Mesendoderm (in vitro differentiated cells): Measurements from ENCODE around the gene PROZ.

Experiments used
- DNase-seq: peaks from one replicate; pipeline ENCODE4 v3.0.0; 2013
- H2AK5ac ChIP-seq: 2 replicates; pipeline ENCODE4 v1.6.1; 2013; ENCODE audit warnings: low read length, inconsistent platforms
- H2BK120ac ChIP-seq: 2 replicates; pipeline ENCODE4 v1.6.1; 2013; ENCODE audit warnings: low read depth, mild to moderate bottlenecking, low read length, moderate library complexity, mixed read lengths
- H2BK15ac ChIP-seq: replicated peaks from 2 replicates; pipeline ENCODE4 v1.6.1; 2013; ENCODE audit warnings: low read depth, mild to moderate bottlenecking, moderate library complexity
- H2BK5ac ChIP-seq: 2 replicates; pipeline ENCODE4 v1.6.1; 2013; ENCODE audit warnings: low read length, inconsistent platforms
- H3K18ac ChIP-seq: 2 replicates; pipeline ENCODE4 v1.6.1; 2013; ENCODE audit warnings: mild to moderate bottlenecking, low read length, mixed read lengths
- H3K23ac ChIP-seq: one replicate; pipeline ENCODE4 v1.6.1; 2013; ENCODE audit warnings: low read length
- H3K27ac ChIP-seq: 2 replicates; pipeline ENCODE4 v1.5.1; 2013; ENCODE audit warnings: low read depth, mild to moderate bottlenecking, inconsistent platforms, low read length, moderate library complexity
- H3K27me3 ChIP-seq: 2 replicates; pipeline ENCODE4 v1.6.1; 2013; ENCODE audit warnings: low read length, control low read depth, mild to moderate bottlenecking, inconsistent platforms; ENCODE audit not compliant: insufficient read depth, poor library complexity
- H3K36me3 ChIP-seq: 2 replicates; pipeline ENCODE4 v1.6.1; 2013; ENCODE audit warnings: low read length, inconsistent platforms; ENCODE audit not compliant: control insufficient read depth, insufficient read depth
- H3K4ac ChIP-seq: one replicate; pipeline ENCODE4 v1.6.1; 2013; ENCODE audit warnings: low read depth, mild to moderate bottlenecking, low read length, moderate library complexity
- H3K4me1 ChIP-seq: 2 replicates; pipeline ENCODE4 v1.6.1; 2013; ENCODE audit warnings: low read depth, low read length, inconsistent platforms; ENCODE audit not compliant: control insufficient read depth
- H3K4me2 ChIP-seq: 2 replicates; pipeline ENCODE4 v1.6.1; 2013; ENCODE audit warnings: low read length
- H3K4me3 ChIP-seq: 2 replicates; pipeline ENCODE4 v1.5.1; 2013; ENCODE audit warnings: mild to moderate bottlenecking, low read length
- H3K56ac ChIP-seq: one replicate; pipeline ENCODE4 v1.6.1; 2013; ENCODE audit warnings: low read length
- H3K79me1 ChIP-seq: 2 replicates; pipeline ENCODE4 v1.6.1; 2013; ENCODE audit warnings: low read length, inconsistent platforms
- H3K79me2 ChIP-seq: 2 replicates; pipeline ENCODE4 v1.6.1; 2013; ENCODE audit warnings: mild to moderate bottlenecking, low read length; ENCODE audit not compliant: control insufficient read depth, insufficient read depth
- H3K9ac ChIP-seq: 2 replicates; pipeline ENCODE4 v1.6.1; 2013; ENCODE audit warnings: low read length, inconsistent platforms
- H4K5ac ChIP-seq: one replicate; pipeline ENCODE4 v1.6.1; 2013; ENCODE audit warnings: low read length
- H4K8ac ChIP-seq: one replicate; pipeline ENCODE4 v1.6.1; 2013; ENCODE audit warnings: low read depth, mild to moderate bottlenecking, control low read depth, low read length, moderate library complexity
- WGBS: extraction: QIAGEN DNeasy Blood & Tissue Kit; methylation state at CpG from one replicate; pipeline ENCODE4 v1.1.7; 2013; ENCODE audit warnings: low lambda C conversion rate, missing lambda C conversion rate; ENCODE audit not compliant: insufficient coverage; ENCODE audit errors: extremely low coverage; 5-methylcytosine and 5-hydroxymethylcytosine counted together

PROZ gene

GRCh38 chr13:113151745-113152690 is 6.4 kb upstream of the PROZ start:
- Histone ChIP-seq H3K36me3 (no peaks in the 10 kb centered on the region), H3K27ac (no peak overlapping the region), H3K79me1 (no peaks in the 10 kb centered on the region), H4K5ac (no peak overlapping the region), H3K79me2 (no peaks in the 10 kb centered on the region), H2BK15ac (no peak overlapping the region), H3K4me3 (no peak overlapping the region), H3K27me3 (no peaks in the 10 kb centered on the region), H3K18ac (no peak overlapping the region), H2AK5ac (no peak overlapping the region), H4K8ac (no peak overlapping the region), H3K23ac (no peak overlapping the region), H3K4me1 (no peaks in the 10 kb centered on the region), H2BK5ac (no peak overlapping the region), H3K56ac (peak overlapping the region; percentile 50), H3K4me2 (no peak overlapping the region), H3K9ac (no peak overlapping the region), H3K4ac (no peak overlapping the region), H2BK120ac (no peak overlapping the region)
- no CpG with 5 or more reads among the region's 28 CpGs for WGBS
- DNase-seq: peak; percentile 31

- no peak overlapping the region for H2BK120ac ChIP-seq
- no peak overlapping the region for H3K27ac ChIP-seq
- H2AK5ac ChIP-seq: no peak overlapping the region
- H3K79me1 ChIP-seq: no peaks in the 10 kb centered on the region
- H3K27me3 ChIP-seq: no peaks in the 10 kb centered on the region
- H3K4me1 ChIP-seq: peaks cover 2% of the 10 kb centered on the region
- H3K79me2 ChIP-seq: no peaks in the 10 kb centered on the region
- no peak overlapping the region for H3K23ac ChIP-seq
- H3K4me3 ChIP-seq: no peak overlapping the region
- WGBS: no CpG with 5 or more reads among the region's 2 CpGs
- H3K18ac ChIP-seq: no peak overlapping the region
- H3K36me3 ChIP-seq: no peaks in the 10 kb centered on the region
- no peak overlapping the region for H2BK15ac ChIP-seq
- peak overlapping the region; percentile 63 for H3K9ac ChIP-seq
- no peak overlapping the region for H4K5ac ChIP-seq
- no peak for DNase-seq
- peak overlapping the region; percentile 86 for H3K56ac ChIP-seq
- H3K4me2 ChIP-seq: peak overlapping the region; percentile 96
- H3K4ac ChIP-seq: no peak overlapping the region
- no peak overlapping the region for H4K8ac ChIP-seq
- no peak overlapping the region for H2BK5ac ChIP-seq
Measured at GRCh38 chr13:113152691-113152983, 5.8 kb upstream of the PROZ start.

GRCh38 chr13:113152984-113153809 is 5.3 kb upstream of the PROZ start:
- Histone ChIP-seq H3K9ac (peak overlapping the region; percentile 63), H3K4me2 (peak overlapping the region; percentile 96), H2AK5ac (no peak overlapping the region), H2BK5ac (no peak overlapping the region), H3K56ac (peak overlapping the region; percentile 86), H2BK15ac (no peak overlapping the region), H3K79me2 (no peaks in the 10 kb centered on the region), H2BK120ac (no peak overlapping the region), H3K4ac (no peak overlapping the region), H3K27ac (no peak overlapping the region), H3K36me3 (no peaks in the 10 kb centered on the region), H3K23ac (peak overlapping the region; percentile 57), H3K79me1 (no peaks in the 10 kb centered on the region), H4K8ac (no peak overlapping the region), H3K4me3 (peak overlapping the region; percentile 8), H3K4me1 (peaks cover 2% of the 10 kb centered on the region), H4K5ac (no peak overlapping the region), H3K18ac (peak overlapping the region; percentile 7), H3K27me3 (no peaks in the 10 kb centered on the region)
- no CpG with 5 or more reads among the region's 60 CpGs for WGBS
- DNase-seq: peak; percentile 55

- no peak overlapping the region for H2AK5ac ChIP-seq
- peak overlapping the region; percentile 42 for H3K56ac ChIP-seq
- H3K79me2 ChIP-seq: no peaks in the 10 kb centered on the region
- peak; percentile 54 for DNase-seq
- no peak overlapping the region for H4K5ac ChIP-seq
- H3K4me2 ChIP-seq: peak overlapping the region; percentile 96
- no peak overlapping the region for H2BK120ac ChIP-seq
- no peak overlapping the region for H3K4me3 ChIP-seq
- no peak overlapping the region for H3K18ac ChIP-seq
- no peak overlapping the region for H2BK15ac ChIP-seq
- H3K36me3 ChIP-seq: no peaks in the 10 kb centered on the region
- no peaks in the 10 kb centered on the region for H3K79me1 ChIP-seq
- no peak overlapping the region for H3K23ac ChIP-seq
- H3K27me3 ChIP-seq: no peaks in the 10 kb centered on the region
- H2BK5ac ChIP-seq: no peak overlapping the region
- no peak overlapping the region for H3K27ac ChIP-seq
- peak overlapping the region; percentile 63 for H3K9ac ChIP-seq
- H3K4me1 ChIP-seq: peaks cover 2% of the 10 kb centered on the region
- no CpG with 5 or more reads among the region's 76 CpGs for WGBS
- H4K8ac ChIP-seq: no peak overlapping the region
- no peak overlapping the region for H3K4ac ChIP-seq
Measured at GRCh38 chr13:113153810-113154748, 4.4 kb upstream of the PROZ start.

GRCh38 chr13:113155201-113155600 is 3.2 kb upstream of the PROZ start:
- no peak overlapping the region for H4K5ac ChIP-seq
- no peak overlapping the region for H4K8ac ChIP-seq
- H3K4ac ChIP-seq: no peak overlapping the region
- H3K23ac ChIP-seq: no peak overlapping the region
- no peak overlapping the region for H2BK15ac ChIP-seq
- H2BK5ac ChIP-seq: no peak overlapping the region
- no peak overlapping the region for H3K9ac ChIP-seq
- no peak overlapping the region for H3K56ac ChIP-seq
- H3K4me1 ChIP-seq: peaks cover 2% of the 10 kb centered on the region
- no peaks in the 10 kb centered on the region for H3K36me3 ChIP-seq
- H3K27ac ChIP-seq: no peak overlapping the region
- H2BK120ac ChIP-seq: no peak overlapping the region
- H3K18ac ChIP-seq: no peak overlapping the region
- DNase-seq: no peak
- H3K4me2 ChIP-seq: no peak overlapping the region
- H3K79me1 ChIP-seq: no peaks in the 10 kb centered on the region
- no peak overlapping the region for H3K4me3 ChIP-seq
- no peaks in the 10 kb centered on the region for H3K79me2 ChIP-seq
- no peak overlapping the region for H2AK5ac ChIP-seq
- H3K27me3 ChIP-seq: no peaks in the 10 kb centered on the region
- no CpG with 5 or more reads among the region's 3 CpGs for WGBS
